OCI-LY1 (cell line): ENCODE results near the gene HMHB1.

Experiments used
- H2AFZ ChIP-seq: fragments of 200-600 bp; sonication (generic), shearing (Covaris generic); 2 replicates; pipeline ENCODE4 v1.6.0; 2014; ENCODE audit warnings: antibody characterized with exemption, mild to moderate bottlenecking, low read length
- H3F3A ChIP-seq: fragments of 200-600 bp; sonication (generic), shearing (Covaris generic); 2 replicates; pipeline ENCODE4 v1.6.0; 2014; ENCODE audit warnings: mild to moderate bottlenecking, antibody characterized with exemption, low read length, moderate library complexity; ENCODE audit not compliant: insufficient read depth
- H3K27ac ChIP-seq: fragments of 200-600 bp; sonication (generic); 2 replicates; pipeline ENCODE4 v1.5.1; 2014; ENCODE audit warnings: low read length, mixed run types, mild to moderate bottlenecking, low read depth; ENCODE audit not compliant: poor library complexity, severe bottlenecking
- H3K27me3 ChIP-seq: fragments of 200-600 bp; sonication (generic); 2 replicates; pipeline ENCODE4 v1.6.0; 2014; ENCODE audit warnings: antibody characterized with exemption, mild to moderate bottlenecking, low read length, moderate library complexity; ENCODE audit not compliant: insufficient read depth
- H3K36me3 ChIP-seq: fragments of 200-600 bp; sonication (generic); 2 replicates; pipeline ENCODE4 v1.6.1; 2014; ENCODE audit warnings: mild to moderate bottlenecking, antibody characterized with exemption, low read length, moderate library complexity, mixed read lengths; ENCODE audit not compliant: insufficient read depth
- H3K4me1 ChIP-seq: fragments of 200-600 bp; sonication (generic); 2 replicates; pipeline ENCODE4 v1.5.1; 2014; ENCODE audit warnings: mild to moderate bottlenecking, low read length, moderate library complexity; ENCODE audit not compliant: insufficient read depth, severe bottlenecking
- H3K4me2 ChIP-seq: fragments of 200-600 bp; sonication (generic), shearing (Covaris generic); 2 replicates; pipeline ENCODE4 v1.6.1; 2014; ENCODE audit warnings: low read length
- H3K4me3 ChIP-seq: fragments of 200-600 bp; sonication (generic); 2 replicates; pipeline ENCODE4 v1.5.1; 2014; ENCODE audit warnings: low read length, low read depth, mild to moderate bottlenecking, mixed read lengths; ENCODE audit not compliant: poor library complexity, severe bottlenecking
- H3K79me2 ChIP-seq: fragments of 200-600 bp; shearing (Covaris generic); 2 replicates; pipeline ENCODE4 v1.6.1; 2016; ENCODE audit warnings: mixed run types, low read length, mixed read lengths; ENCODE audit not compliant: insufficient read depth
- H3K9ac ChIP-seq: fragments of 200-600 bp; sonication (generic), shearing (Covaris generic); 2 replicates; pipeline ENCODE4 v1.6.1; 2014; ENCODE audit warnings: mild to moderate bottlenecking, low read length, mixed read lengths
- H3K9me2 ChIP-seq: fragments of 200-600 bp; sonication (generic), shearing (Covaris generic); 2 replicates; pipeline ENCODE4 v1.6.1; 2014; ENCODE audit warnings: low read depth, mild to moderate bottlenecking, low read length, mixed read lengths
- H3K9me3 ChIP-seq: fragments of 200-600 bp; shearing (Covaris generic); 2 replicates; pipeline ENCODE4 v1.6.1; 2014; ENCODE audit warnings: low read length, mixed read lengths
- H4K20me1 ChIP-seq: fragments of 200-600 bp; sonication (generic), shearing (Covaris generic); 2 replicates; pipeline ENCODE4 v1.6.0; 2016; ENCODE audit warnings: mild to moderate bottlenecking, low read length; ENCODE audit not compliant: insufficient read depth
- EZH2 ChIP-seq: fragments of 200-600 bp; sonication (generic), shearing (Covaris generic); IDR thresholded peaks from 2 replicates; pipeline ENCODE4 v1.8.0; 2017; ENCODE audit warnings: borderline replicate concordance, mixed run types, mild to moderate bottlenecking, antibody characterized with exemption, low read length, moderate library complexity, mixed read lengths
- TF ChIP-seq, protein P1 (sequence below): fragments of 200-600 bp; sonication (generic), shearing (Covaris generic); IDR thresholded peaks from 2 replicates; pipeline ENCODE4 v1.5.1; 2017; ENCODE audit warnings: mild to moderate bottlenecking, antibody characterized with exemption, low read length, moderate library complexity, mixed read lengths

Gene HMHB1

DNA sequence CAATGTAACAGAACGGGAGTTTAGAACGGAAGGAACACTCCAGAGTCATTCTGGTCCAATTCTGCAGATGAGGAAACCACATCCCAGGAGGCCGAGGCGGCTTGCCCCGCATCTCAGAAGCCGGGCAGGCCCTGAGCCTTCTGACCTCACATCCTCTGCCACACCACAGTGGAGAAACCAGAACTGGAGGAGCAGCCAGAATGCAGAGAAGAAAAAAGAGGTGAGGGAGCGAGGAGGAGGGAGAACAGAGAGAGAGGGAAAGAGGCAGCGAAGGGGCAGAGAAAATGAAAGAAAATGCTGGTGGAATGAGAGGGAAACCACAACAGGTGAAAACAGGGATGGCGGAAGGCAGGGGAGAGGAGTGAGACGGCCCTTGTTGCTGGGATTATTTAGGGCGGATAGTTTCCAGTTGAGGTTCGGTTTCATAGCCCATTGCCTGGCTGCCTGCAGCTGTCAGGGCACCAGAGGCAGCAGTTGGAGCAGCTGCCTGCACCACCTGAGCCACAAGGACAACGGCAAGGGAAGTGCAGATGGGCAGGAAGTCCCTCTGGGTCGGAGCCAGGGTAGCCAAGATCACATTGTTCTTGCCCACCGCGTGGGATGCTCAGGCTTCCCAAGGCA, at the start of gene HMHB1:
Gene HMHB1 (plus strand): TSS at position 77 of the 621 bp plus-strand sequence.
- TF ChIP-seq, protein P1, sequence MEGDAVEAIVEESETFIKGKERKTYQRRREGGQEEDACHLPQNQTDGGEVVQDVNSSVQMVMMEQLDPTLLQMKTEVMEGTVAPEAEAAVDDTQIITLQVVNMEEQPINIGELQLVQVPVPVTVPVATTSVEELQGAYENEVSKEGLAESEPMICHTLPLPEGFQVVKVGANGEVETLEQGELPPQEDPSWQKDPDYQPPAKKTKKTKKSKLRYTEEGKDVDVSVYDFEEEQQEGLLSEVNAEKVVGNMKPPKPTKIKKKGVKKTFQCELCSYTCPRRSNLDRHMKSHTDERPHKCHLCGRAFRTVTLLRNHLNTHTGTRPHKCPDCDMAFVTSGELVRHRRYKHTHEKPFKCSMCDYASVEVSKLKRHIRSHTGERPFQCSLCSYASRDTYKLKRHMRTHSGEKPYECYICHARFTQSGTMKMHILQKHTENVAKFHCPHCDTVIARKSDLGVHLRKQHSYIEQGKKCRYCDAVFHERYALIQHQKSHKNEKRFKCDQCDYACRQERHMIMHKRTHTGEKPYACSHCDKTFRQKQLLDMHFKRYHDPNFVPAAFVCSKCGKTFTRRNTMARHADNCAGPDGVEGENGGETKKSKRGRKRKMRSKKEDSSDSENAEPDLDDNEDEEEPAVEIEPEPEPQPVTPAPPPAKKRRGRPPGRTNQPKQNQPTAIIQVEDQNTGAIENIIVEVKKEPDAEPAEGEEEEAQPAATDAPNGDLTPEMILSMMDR = no peak
- TF ChIP-seq EZH2 = no peak
- Histone ChIP-seq H3K4me1 (peaks cover 36% of the 10 kb centered on the region), H4K20me1 (no peaks in the 10 kb centered on the region), H3K4me3 (peak within 1 kb of the TSS; percentile 66), H2AFZ (peak within 1 kb of the TSS; percentile 66), H3K79me2 (no peaks in the 10 kb centered on the region), H3K27ac (peak within 1 kb of the TSS; percentile 77), H3K27me3 (no peaks in the 10 kb centered on the region), H3K9me2 (no peaks in the 10 kb centered on the region), H3K36me3 (peaks cover 11% of the 10 kb centered on the region; the same call in 1 of the 2 replicates), H3K4me2 (peak within 1 kb of the TSS; percentile 77), H3F3A (no peaks in the 10 kb centered on the region), H3K9ac (peak within 1 kb of the TSS; percentile 71), H3K9me3 (no peaks in the 10 kb centered on the region)

DNA sequence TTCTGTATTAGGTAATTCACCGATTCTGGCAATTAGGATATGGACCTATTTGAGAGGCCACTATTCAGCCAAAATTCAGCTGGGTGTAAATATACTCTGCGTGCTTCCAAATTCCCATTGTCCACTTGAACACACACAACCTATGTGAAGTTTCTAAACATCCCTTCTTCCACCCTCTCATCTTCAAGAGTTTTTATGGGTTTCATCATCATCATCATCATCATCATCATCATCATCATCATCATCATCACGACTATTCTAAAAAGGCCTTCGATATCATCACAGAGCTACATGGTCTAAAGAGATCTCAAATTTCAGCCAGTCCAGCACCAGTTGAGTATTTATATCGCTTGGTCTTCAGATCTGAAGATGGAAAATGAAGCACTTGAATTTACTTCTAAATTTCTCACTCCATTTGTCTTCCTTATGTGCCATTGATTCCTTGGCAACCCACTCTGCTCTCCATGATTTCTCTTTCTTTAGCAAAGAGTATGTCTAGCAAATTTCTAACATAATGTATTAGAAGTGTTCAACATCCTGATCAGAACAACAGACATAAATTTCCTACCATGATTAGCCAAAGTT, 49.2 kb upstream of the HMHB1 start:
- Histone ChIP-seq H3K27me3 (no peaks in the 10 kb centered on the region), H3F3A (no peaks in the 10 kb centered on the region), H3K9me2 (no peaks in the 10 kb centered on the region), H3K4me1 (peaks cover 3% of the 10 kb centered on the region), H3K36me3 (no peaks in the 10 kb centered on the region), H3K9me3 (no peaks in the 10 kb centered on the region), H3K79me2 (no peaks in the 10 kb centered on the region), H4K20me1 (no peaks in the 10 kb centered on the region), H3K4me2 (no peak overlapping the region), H3K27ac (no peak overlapping the region), H3K9ac (no peak overlapping the region), H2AFZ (no peak overlapping the region), H3K4me3 (no peak overlapping the region)
- no peak for TF ChIP-seq EZH2
- TF ChIP-seq, protein P1 = no peak

DNA sequence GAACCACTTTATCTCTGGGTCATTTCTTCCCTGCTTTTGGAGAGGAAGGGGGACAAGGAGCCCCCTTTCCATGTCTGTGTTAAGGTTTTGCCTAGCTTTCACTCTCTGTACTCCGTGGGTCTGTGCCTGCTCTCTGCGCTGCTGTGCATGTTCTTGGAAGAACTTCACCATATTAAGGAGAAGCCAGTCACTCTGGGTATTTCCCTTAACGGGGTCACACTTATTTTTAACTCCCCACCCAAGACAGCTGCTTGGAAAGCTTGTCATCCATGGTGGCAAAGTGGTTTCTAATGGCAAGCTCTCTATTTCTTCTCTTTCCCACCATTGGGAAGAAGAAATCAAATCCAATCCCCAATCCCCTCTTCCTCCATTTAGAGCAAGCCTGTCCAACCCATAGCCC, 44.8 kb upstream of the HMHB1 start:
- Histone ChIP-seq H3K4me2 (no peak overlapping the region), H2AFZ (peak overlapping the region; percentile 74; the same call in 1 of the 2 replicates), H3K27me3 (no peaks in the 10 kb centered on the region), H4K20me1 (no peaks in the 10 kb centered on the region), H3K9me2 (no peaks in the 10 kb centered on the region), H3K9ac (no peak overlapping the region), H3K36me3 (no peaks in the 10 kb centered on the region), H3F3A (no peaks in the 10 kb centered on the region), H3K4me3 (no peak overlapping the region), H3K27ac (no peak overlapping the region), H3K4me1 (no peaks in the 10 kb centered on the region), H3K79me2 (no peaks in the 10 kb centered on the region), H3K9me3 (no peaks in the 10 kb centered on the region)
- TF ChIP-seq, protein P1 = no peak
- no peak for TF ChIP-seq EZH2
